Stimulated activated CD8-positive, alpha-beta memory T cell treated with anti-CD3 and anti-CD28 coated beads, Interleukin-12 subunit alpha, Interleukin-12 subunit beta, amount 100 ng/mL, for 1 hour (primary cell): ENCODE results near the gene DNAJC7.
"Not testable (repeated sequence)": the region's sequence is repeated elsewhere in the genome, so short reads cannot be mapped to it uniquely, and the experiment has no call there.

ENCODE experiments used
- DNase-seq: peaks from one replicate; pipeline ENCODE4 v3.0.0-alpha.2; 2020; ENCODE audit warnings: low read depth

DNAJC7 gene

GRCh38 chr17:42010898-42011516, 6.2 kb downstream of the DNAJC7 start:
- no peak for DNase-seq

GRCh38 chr17:42010266-42010680, 7.0 kb downstream of the DNAJC7 start:
- DNase-seq, result not testable (repeated sequence)

- no peak for DNase-seq
These were observed 8.1 kb downstream of the DNAJC7 start for GRCh38 chr17:42009170-42009569.

- DNase-seq, result no peak
These were observed 12.1 kb downstream of the DNAJC7 start for GRCh38 chr17:42005166-42005565.

GRCh38 chr17:42002792-42003301, 14.4 kb downstream of the DNAJC7 start:
- no peak for DNase-seq

- no peak for DNase-seq
These were observed 15.0 kb downstream of the DNAJC7 start for GRCh38 chr17:42002175-42002791.

GRCh38 chr17:42001729-42002128, 15.5 kb downstream of the DNAJC7 start:
- DNase-seq, result no peak

GRCh38 chr17:42000413-42001133, 16.7 kb downstream of the DNAJC7 start:
- DNase-seq, result no peak

- no peak for DNase-seq
These were observed 18.7 kb downstream of the DNAJC7 start for GRCh38 chr17:41998497-41998896.

GRCh38 chr17:41996855-41997164, 20.4 kb downstream of the DNAJC7 start:
- DNase-seq, result no peak

GRCh38 chr17:41992576-41992975, 24.7 kb downstream of the DNAJC7 start:
- DNase-seq, result no peak

GRCh38 chr17:41989702-41990419, 27.4 kb downstream of the DNAJC7 start:
- DNase-seq, result no peak

GRCh38 chr17:41988418-41988817, 28.8 kb downstream of the DNAJC7 start:
- no peak for DNase-seq

GRCh38 chr17:41987642-41988041, 29.6 kb downstream of the DNAJC7 start:
- no peak for DNase-seq

- no peak for DNase-seq
These were observed 30.6 kb downstream of the DNAJC7 start for GRCh38 chr17:41986634-41987033.

GRCh38 chr17:41985919-41986318, 31.3 kb downstream of the DNAJC7 start:
- no peak for DNase-seq

GRCh38 chr17:41984454-41984853, 32.8 kb downstream of the DNAJC7 start:
- DNase-seq, result no peak

GRCh38 chr17:41982026-41982760, 35.0 kb downstream of the DNAJC7 start:
- no peak for DNase-seq

- no peak for DNase-seq
These were observed 39.2 kb downstream of the DNAJC7 start for GRCh38 chr17:41977991-41978390.

GRCh38 chr17:41976142-41976768, 41.0 kb downstream of the DNAJC7 start:
- DNase-seq, result no peak
